C4-2B (cell line): ENCODE measurements around the gene LRP3.
A peak's percentile ranks its signal among the peaks of the same experiment; 100 is the strongest.

ENCODE experiments used
- H3K27ac ChIP-seq: fragments of 450-650 bp; 2 replicates; pipeline ENCODE4 v1.5.1; 2017
- ZFX ChIP-seq: fragments of 450-650 bp; IDR thresholded peaks from 2 replicates; pipeline ENCODE4 v1.6.1; 2017
- TF ChIP-seq, protein P1 (sequence below): fragments of 450-650 bp; conservative IDR thresholded peaks from 2 replicates; pipeline ENCODE4 v1.5.1; 2017; ENCODE audit warnings: mild to moderate bottlenecking

LRP3 gene

DNA sequence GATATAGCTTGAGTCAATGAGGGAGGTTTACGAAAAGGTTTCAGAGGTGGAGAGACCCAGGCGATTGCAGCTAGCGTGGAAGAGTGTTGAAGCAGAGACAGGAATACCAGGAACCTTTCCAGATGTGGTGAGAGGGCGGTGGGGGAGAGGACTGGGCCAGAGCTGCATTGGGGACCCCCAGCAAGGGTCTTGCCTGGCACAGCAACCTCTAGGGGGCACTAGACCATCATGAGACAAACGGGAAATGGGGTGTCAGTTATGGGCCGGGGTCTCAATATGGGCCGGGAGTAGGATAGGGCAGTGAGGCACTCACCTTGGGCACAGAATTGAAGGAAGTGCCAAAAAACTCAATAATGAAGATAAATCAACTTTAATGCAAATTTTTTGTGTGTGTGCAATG lies 2.1 kb upstream of the LRP3 start:
- H3K27ac ChIP-seq, result no peak overlapping the region
- TF ChIP-seq ZFX, result no peak
- TF ChIP-seq, protein P1, sequence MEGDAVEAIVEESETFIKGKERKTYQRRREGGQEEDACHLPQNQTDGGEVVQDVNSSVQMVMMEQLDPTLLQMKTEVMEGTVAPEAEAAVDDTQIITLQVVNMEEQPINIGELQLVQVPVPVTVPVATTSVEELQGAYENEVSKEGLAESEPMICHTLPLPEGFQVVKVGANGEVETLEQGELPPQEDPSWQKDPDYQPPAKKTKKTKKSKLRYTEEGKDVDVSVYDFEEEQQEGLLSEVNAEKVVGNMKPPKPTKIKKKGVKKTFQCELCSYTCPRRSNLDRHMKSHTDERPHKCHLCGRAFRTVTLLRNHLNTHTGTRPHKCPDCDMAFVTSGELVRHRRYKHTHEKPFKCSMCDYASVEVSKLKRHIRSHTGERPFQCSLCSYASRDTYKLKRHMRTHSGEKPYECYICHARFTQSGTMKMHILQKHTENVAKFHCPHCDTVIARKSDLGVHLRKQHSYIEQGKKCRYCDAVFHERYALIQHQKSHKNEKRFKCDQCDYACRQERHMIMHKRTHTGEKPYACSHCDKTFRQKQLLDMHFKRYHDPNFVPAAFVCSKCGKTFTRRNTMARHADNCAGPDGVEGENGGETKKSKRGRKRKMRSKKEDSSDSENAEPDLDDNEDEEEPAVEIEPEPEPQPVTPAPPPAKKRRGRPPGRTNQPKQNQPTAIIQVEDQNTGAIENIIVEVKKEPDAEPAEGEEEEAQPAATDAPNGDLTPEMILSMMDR, result no peak

DNA sequence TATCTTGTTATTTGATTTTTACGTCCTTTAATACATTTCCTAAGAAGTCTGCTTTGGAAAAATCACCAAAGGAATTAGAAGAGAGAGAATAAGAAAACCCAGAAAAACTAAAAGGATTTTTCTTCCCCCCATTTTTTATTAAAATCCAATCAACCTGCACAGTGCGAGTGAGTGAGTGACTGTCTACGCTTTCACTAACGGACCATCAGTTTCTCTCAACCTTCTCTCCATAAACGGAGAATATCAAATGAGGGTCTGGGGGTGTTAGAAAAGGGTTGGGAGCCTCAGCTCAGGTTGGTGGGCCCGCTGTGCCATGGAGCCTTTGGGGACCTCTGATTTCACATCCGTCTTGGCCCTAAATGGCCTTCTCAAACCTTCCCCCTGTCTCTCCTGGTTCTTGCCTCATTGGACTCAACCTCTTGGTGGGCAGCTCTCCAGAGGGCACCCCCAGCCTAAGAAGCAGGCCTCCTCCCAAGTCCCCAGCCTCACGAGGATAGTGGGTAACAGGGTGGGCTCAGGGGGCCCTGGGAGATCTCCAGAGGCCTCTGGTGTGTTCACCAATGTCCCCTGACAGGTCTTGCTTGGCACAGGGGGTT lies 763 bp upstream of the LRP3 start:
- no peak overlapping the region; the same call in 1 of the 2 replicates for H3K27ac ChIP-seq
- TF ChIP-seq ZFX, result no peak
- TF ChIP-seq, protein P1, result no peak

DNA sequence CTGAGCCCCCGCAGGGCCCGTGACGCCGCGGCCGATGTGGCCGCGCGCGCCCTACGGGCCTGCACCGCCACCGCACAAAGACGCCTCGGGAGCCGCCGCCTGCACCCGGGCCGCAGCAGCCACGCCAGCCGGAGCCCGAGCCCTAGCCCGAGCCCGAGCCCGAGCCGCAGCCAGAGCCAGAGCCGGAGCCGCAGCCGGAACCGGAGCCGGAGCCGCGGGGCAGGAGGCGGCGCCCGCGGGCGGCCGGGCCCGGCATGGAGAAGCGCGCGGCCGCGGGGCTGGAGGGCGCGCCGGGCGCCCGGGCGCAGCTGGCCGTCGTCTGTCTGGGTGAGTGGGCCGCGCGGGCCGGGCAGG lies 379 bp downstream of the LRP3 start:
- H3K27ac ChIP-seq, result peak overlapping the region; percentile 82
- no peak for TF ChIP-seq ZFX
- TF ChIP-seq, protein P1, result no peak

DNA sequence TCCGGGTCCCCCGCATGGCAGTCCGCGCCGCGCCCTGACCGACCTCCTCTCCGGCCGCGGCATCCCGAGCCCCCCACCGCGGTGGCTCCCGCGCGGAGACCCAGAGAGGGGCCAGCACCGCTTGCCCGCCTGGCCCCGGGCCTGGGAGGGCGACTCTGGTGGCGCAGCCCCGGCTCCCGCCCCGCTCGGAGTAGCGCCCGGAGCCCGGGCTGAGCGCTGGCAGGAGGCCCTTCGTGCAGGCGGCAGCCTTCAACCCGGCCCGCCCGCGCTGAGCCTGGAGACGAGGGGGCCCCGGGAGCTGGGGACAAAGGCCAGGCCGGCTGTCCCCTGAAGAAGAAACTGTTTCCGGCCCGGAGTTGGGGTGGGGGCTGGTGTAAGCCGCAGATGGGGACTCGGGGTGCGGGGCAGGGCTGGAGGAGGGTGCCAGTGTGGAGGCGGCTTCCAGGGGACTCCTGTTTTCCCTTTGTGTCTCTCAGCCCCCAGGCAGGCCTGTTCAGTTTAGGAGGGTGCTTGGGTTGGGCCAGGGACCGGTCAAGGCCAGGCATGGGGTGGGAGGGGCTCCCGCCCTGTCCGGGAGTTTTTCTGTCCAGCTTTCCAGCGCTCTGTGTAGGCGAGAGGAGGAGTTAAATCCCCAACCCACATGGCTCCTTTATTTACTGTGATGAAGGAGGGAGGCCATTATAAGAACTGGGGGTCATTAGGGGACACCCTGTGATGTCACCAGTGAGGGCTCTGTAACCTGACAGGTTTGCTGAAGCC lies 935 bp downstream of the LRP3 start:
- TF ChIP-seq ZFX, result peak; percentile 93
- TF ChIP-seq, protein P1, result no peak
- peak overlapping the region; percentile 82 for H3K27ac ChIP-seq

DNA sequence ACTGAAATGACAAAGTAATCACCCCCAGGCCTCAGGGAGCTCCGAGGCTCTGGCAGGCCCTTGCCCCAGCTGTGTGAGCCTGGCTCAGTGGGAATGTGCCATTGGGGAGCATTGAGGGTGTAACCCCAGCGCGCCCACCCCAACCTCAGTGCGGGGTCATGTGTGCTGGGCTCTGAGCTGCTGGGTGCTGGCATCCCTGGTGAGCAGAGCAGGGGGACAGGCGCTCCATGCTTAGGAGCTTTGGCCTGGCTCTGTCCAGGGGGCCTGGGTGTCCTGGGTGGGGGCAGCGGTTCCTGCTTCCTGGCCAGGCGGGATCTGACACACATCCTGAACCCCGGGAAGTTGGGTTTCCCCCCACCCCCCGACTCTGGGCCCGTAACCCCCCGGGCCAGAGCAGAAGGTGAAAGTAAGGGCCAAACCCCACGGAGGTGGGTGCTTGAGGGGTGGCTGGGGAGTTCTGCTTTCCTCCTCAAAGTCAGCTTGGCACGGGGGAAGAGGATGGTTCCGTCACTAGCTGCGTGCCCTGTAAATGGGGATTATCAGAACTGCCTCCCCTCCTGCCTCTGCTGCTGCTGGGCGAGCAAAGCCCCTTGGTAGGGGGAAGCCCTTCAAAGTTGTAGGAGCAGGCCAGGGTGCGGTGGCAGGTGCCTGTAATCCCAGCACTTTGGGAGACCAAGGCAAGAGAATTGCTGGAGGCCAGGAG lies 1.7 kb downstream of the LRP3 start:
- peak overlapping the region; percentile 82 for H3K27ac ChIP-seq
- TF ChIP-seq ZFX, result no peak
- TF ChIP-seq, protein P1, result no peak

DNA sequence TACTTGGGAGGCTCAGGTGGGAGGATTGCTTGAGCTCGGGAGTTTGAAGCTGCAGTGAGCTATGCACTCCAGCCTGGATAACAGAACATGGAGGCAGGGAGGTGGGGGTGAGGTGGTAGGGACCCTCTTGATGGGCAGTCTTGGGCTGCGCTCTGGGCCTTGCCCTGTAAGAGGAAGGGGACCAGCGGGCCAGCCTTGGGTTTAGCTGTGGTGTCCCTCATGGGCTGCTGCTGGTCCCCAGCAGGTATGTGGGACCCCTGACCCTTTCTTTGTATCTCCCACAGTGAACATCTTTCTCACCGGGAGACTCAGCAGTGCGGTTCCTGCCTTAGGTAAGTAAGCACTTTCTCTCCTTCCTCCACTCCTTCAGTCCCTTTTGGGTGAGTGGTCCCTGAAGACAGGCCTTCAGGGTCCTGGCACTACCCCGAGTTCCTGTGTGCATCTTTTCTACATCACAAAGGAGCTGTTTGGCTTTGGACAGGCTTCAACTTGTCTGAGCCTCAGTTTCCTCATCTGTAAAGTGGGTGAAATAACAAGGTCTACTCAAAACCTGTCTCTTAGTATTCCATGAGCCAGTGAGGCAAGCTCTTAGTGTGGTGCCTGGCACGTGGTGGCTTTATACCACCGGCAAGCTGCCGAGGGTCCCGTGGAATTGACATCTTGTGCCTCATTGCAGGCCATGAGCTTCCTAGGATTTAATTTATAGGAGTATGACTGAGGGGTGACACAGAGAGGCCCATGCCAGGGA lies 2.5 kb downstream of the LRP3 start:
- H3K27ac ChIP-seq, result no peak overlapping the region

More for the DNA sequence above, 2.5 kb downstream of the LRP3 start:
- TF ChIP-seq, protein P1, result no peak
- no peak for TF ChIP-seq ZFX
